IMR-90 (cell line): ENCODE data around the gene KCNJ10. TPM values are rescaled to one million over a fixed set of nuclear protein-coding genes. Genes with fewer than 3 reads are reported as not detected.

ENCODE experiments used
- ATAC-seq: fragments of 200-7000 bp; cut with Tn5 transposase; 2 replicates; pipeline ENCODE4 v1.9.1; 2020; ENCODE audit warnings: low read depth, mild to moderate bottlenecking, moderate library complexity
- BruUV-seq: library from RNA; stranded (reverse); fragments of 400-500 nt; replicated peaks from 2 replicates; lab custom pipeline; 2021; lab: Mats Ljungman, UMichigan
- CTCF ChIA-PET: fragments of 300-600 bp; formaldehyde crosslinking; extraction: SDS; loops from one replicate; lab custom pipeline; 2021; ENCODE audit warnings: antibody characterized with exemption; lab: Yijun Ruan, JAX
- POLR2A ChIA-PET: fragments of 300-600 bp; sonication (Branson Sonifier 250); formaldehyde crosslinking; loops from one replicate; lab custom pipeline; 2022; ENCODE audit warnings: antibody characterized with exemption; ENCODE audit not compliant: unreplicated experiment; lab: Charles Lee
- DNase-seq: peaks from one replicate; pipeline ENCODE4 v3.0.0; 2013
- H2AFZ ChIP-seq: replicated peaks from 2 replicates; pipeline ENCODE3; 2013; ENCODE audit warnings: low read length, mild to moderate bottlenecking; ENCODE audit not compliant: poor library complexity
- H2AK5ac ChIP-seq: 2 replicates; pipeline ENCODE4 v1.6.1; 2013; ENCODE audit warnings: low read depth, low read length, inconsistent platforms
- H2AK9ac ChIP-seq: replicated peaks from 2 replicates; pipeline ENCODE3; 2013; ENCODE audit warnings: mild to moderate bottlenecking, low read depth, low read length, moderate library complexity; ENCODE audit not compliant: poor library complexity
- H2BK120ac ChIP-seq: 2 replicates; pipeline ENCODE4 v1.6.1; 2013; ENCODE audit warnings: low read depth, low read length, inconsistent platforms
- H2BK15ac ChIP-seq: 3 replicates; pipeline ENCODE4 v1.6.1; 2013; ENCODE audit warnings: low read depth, low read length, inconsistent platforms
- H2BK20ac ChIP-seq: 2 replicates; pipeline ENCODE4 v1.6.1; 2013; ENCODE audit warnings: low read depth, mild to moderate bottlenecking, inconsistent platforms, low read length, moderate library complexity
- H2BK5ac ChIP-seq: 2 replicates; pipeline ENCODE4 v1.6.1; 2013; ENCODE audit warnings: mild to moderate bottlenecking, low read depth, low read length, inconsistent platforms; ENCODE audit not compliant: poor library complexity, severe bottlenecking
- H3K14ac ChIP-seq: replicated peaks from 2 replicates; pipeline ENCODE4 v1.6.1; 2013; ENCODE audit warnings: low read depth, low read length, inconsistent platforms
- H3K18ac ChIP-seq: 2 replicates; pipeline ENCODE4 v1.6.1; 2013; ENCODE audit warnings: low read depth, low read length, control low read depth
- H3K23ac ChIP-seq: 2 replicates; pipeline ENCODE4 v1.6.1; 2013; ENCODE audit warnings: low read depth, low read length, inconsistent platforms
- H3K27ac ChIP-seq: 2 replicates; pipeline ENCODE4 v1.5.1; 2013; ENCODE audit warnings: mild to moderate bottlenecking, control low read depth, low read length; ENCODE audit not compliant: insufficient read depth
- H3K27me3 ChIP-seq: 2 replicates; pipeline ENCODE4 v1.6.1; 2013; ENCODE audit warnings: low read length; ENCODE audit not compliant: control insufficient read depth, insufficient read depth
- H3K36me3 ChIP-seq: 2 replicates; pipeline ENCODE4 v1.6.1; 2013; ENCODE audit warnings: low read length, mixed read lengths; ENCODE audit not compliant: control insufficient read depth, insufficient read depth
- H3K4ac ChIP-seq: 2 replicates; pipeline ENCODE4 v1.6.1; 2013; ENCODE audit warnings: low read depth, low read length, inconsistent platforms
- H3K4me1 ChIP-seq: 2 replicates; pipeline ENCODE4 v1.6.1; 2013; ENCODE audit warnings: low read length, mixed read lengths; ENCODE audit not compliant: control insufficient read depth, insufficient read depth
- H3K4me2 ChIP-seq: 2 replicates; pipeline ENCODE4 v1.6.1; 2013; ENCODE audit warnings: low read depth, mild to moderate bottlenecking, control low read depth, low read length, moderate library complexity
- H3K4me3 ChIP-seq: 2 replicates; pipeline ENCODE4 v1.5.1; 2013; ENCODE audit warnings: low read depth, mild to moderate bottlenecking, control low read depth, low read length, moderate library complexity; ENCODE audit not compliant: insufficient read depth
- H3K56ac ChIP-seq: 2 replicates; pipeline ENCODE4 v1.6.1; 2013; ENCODE audit warnings: low read length, inconsistent platforms; ENCODE audit not compliant: insufficient read depth; ENCODE audit errors: extremely low read depth
- H3K79me1 ChIP-seq, 2 experiments: 2 replicates each; pipeline ENCODE4 v1.6.1; 2013; ENCODE audit warnings: low read length in 2 of 2, inconsistent platforms in 1 of 2, low read depth in 1 of 2
- H3K9ac ChIP-seq: 2 replicates; pipeline ENCODE4 v1.6.1; 2013; ENCODE audit warnings: low read depth, low read length, control low read depth
- H3K9me1 ChIP-seq: 2 replicates; pipeline ENCODE4 v1.6.1; 2013; ENCODE audit warnings: low read length, inconsistent platforms; ENCODE audit not compliant: insufficient read depth
- H3K9me3 ChIP-seq: 2 replicates; pipeline ENCODE4 v1.6.1; 2013; ENCODE audit warnings: low read length; ENCODE audit not compliant: control insufficient read depth, insufficient read depth
- H4K20me1 ChIP-seq: 2 replicates; pipeline ENCODE4 v1.6.1; 2013; ENCODE audit warnings: low read length, inconsistent platforms; ENCODE audit not compliant: insufficient read depth
- H4K5ac ChIP-seq: 2 replicates; pipeline ENCODE4 v1.6.1; 2013; ENCODE audit warnings: mild to moderate bottlenecking, low read depth, low read length, control low read depth
- H4K8ac ChIP-seq, 2 experiments: 2 replicates each; pipeline ENCODE4 v1.6.1; 2013; ENCODE audit warnings: low read depth in 2 of 2, low read length in 2 of 2, control low read depth in 1 of 2, inconsistent platforms in 1 of 2
- H4K91ac ChIP-seq: 2 replicates; pipeline ENCODE4 v1.6.1; 2013; ENCODE audit warnings: low read depth, low read length, inconsistent platforms; ENCODE audit not compliant: insufficient read depth
- BHLHE40 ChIP-seq: fragments of 150-350 bp; IDR thresholded peaks from 2 replicates; pipeline ENCODE4 v1.6.1; 2016; ENCODE audit warnings: mild to moderate bottlenecking, low read depth, low read length
- CEBPB ChIP-seq: IDR thresholded peaks from 2 replicates; pipeline ENCODE4 v1.6.1; 2012; ENCODE audit warnings: low read depth, low read length, improper control_type of control experiment
- CHD1 ChIP-seq: IDR thresholded peaks from 2 replicates; pipeline ENCODE4 v1.6.1; 2012; ENCODE audit warnings: low read depth, low read length, improper control_type of control experiment
- ELK1 ChIP-seq: fragments of 150-350 bp; IDR thresholded peaks from 2 replicates; pipeline ENCODE4 v1.6.1; 2016; ENCODE audit warnings: low read depth, mild to moderate bottlenecking, low read length, moderate library complexity, borderline replicate concordance
- FOS ChIP-seq: fragments of 150-350 bp; IDR thresholded peaks from 2 replicates; pipeline ENCODE4 v1.6.1; 2016; ENCODE audit warnings: low read depth, low read length
- MXI1 ChIP-seq: IDR thresholded peaks from 2 replicates; pipeline ENCODE4 v1.6.1; 2012; ENCODE audit warnings: low read depth, mild to moderate bottlenecking, low read length, moderate library complexity, borderline replicate concordance
- NFE2L2 ChIP-seq: fragments of 150-350 bp; IDR thresholded peaks from 2 replicates; pipeline ENCODE4 v1.6.1; 2016; ENCODE audit warnings: low read depth, mild to moderate bottlenecking, low read length
- POLR2A ChIP-seq: IDR thresholded peaks from 2 replicates; pipeline ENCODE4 v1.6.1; 2012; ENCODE audit warnings: mild to moderate bottlenecking, low read depth, low read length
- RAD21 ChIP-seq: IDR thresholded peaks from 2 replicates; pipeline ENCODE4 v1.6.1; 2012; ENCODE audit warnings: low read length, improper control_type of control experiment
- USF2 ChIP-seq: fragments of 150-350 bp; IDR thresholded peaks from 2 replicates; pipeline ENCODE4 v1.6.1; 2017; ENCODE audit warnings: mild to moderate bottlenecking, antibody characterized with exemption, low read length, low read depth
- WGBS, 2 experiments: methylation state at CpG; one replicate each; pipeline versions ENCODE4 v1.1.5 to v1.1.7; 2013; ENCODE audit warnings: missing lambda C conversion rate in 2 of 2; ENCODE audit not compliant: insufficient read length in 1 of 2; ENCODE audit errors: extremely low coverage in 2 of 2; 5-methylcytosine and 5-hydroxymethylcytosine counted together
- dilution Hi-C: fragments of 300-500 bp; cut with HindIII; formaldehyde crosslinking; loops from one replicate; pipeline ENCODE4 v1.14.3; 2018; ENCODE audit warnings: low sequenced_read_pairs; ENCODE audit not compliant: unreplicated experiment
- in situ Hi-C: fragments of 300-500 bp; cut with MboI; formaldehyde crosslinking; loops from 3 replicates; pipeline ENCODE4 v1.14.3; 2019; ENCODE audit warnings: low sequenced_read_pairs, inconsistent platforms, mixed read lengths
- intact Hi-C: fragments of 100-400 bp; cut with micrococcal nuclease; formaldehyde crosslinking; loops from 2 replicates; pipeline ENCODE4 v1.10.0; 2022
- polyA plus RNA-seq, 3 experiments: library from polyadenylated mRNA; depleted of rRNA; stranded (reverse); fragments of >200 nt; gene quantifications; 2 replicates each; pipeline ENCODE4 v1.2.3, GENCODE V29; 2012; ENCODE audit warnings: low replicate concordance in 1 of 3
- total RNA-seq: library from RNA; depleted of rRNA; stranded (reverse); fragments of >200 nt; gene quantifications from 2 replicates; pipeline ENCODE4 v1.2.3, GENCODE V29; 2012

KCNJ10 gene
- total and polyA plus RNA-seq, 2 of the 4 experiments (the other 2 are of a cell fraction), result not detected

GRCh38 chr1:160103658-160104408 is 33.9 kb upstream of the KCNJ10 start:
- intact Hi-C loops, result no loop called here
- CTCF ChIA-PET, result interaction anchor here (0.6 to 2.4 kb wide), 5 partner anchors 20 to 270 kb away, joined by 3 to 6 read pairs (median 4); no protein-coding TSS in a partner anchor
- POLR2A ChIA-PET, result no interaction called here

More at GRCh38 chr1:160103658-160104408, 33.9 kb upstream of the KCNJ10 start:
- H3K4me1 ChIP-seq, result peaks cover 13% of the 10 kb centered on the region
- H3K56ac ChIP-seq, result no peak overlapping the region
- no peak overlapping the region for H3K4ac ChIP-seq
- dilution Hi-C loops (loop anchor here (10.0 kb wide), 1 partner anchor 111 kb away; no protein-coding TSS in a partner anchor), in situ Hi-C loops (no loop called here)
- H3K9ac ChIP-seq, result no peak overlapping the region
- no peaks in the 10 kb centered on the region for H4K20me1 ChIP-seq
- no peak overlapping the region for H3K18ac ChIP-seq
- no peak overlapping the region for H3K14ac ChIP-seq
- no peak overlapping the region for H4K91ac ChIP-seq
- WGBS, 2 experiments, result no CpG with 5 or more reads among the region's 6 CpGs
- no peaks in the 10 kb centered on the region for H3K9me3 ChIP-seq
- H3K4me2 ChIP-seq, result no peak overlapping the region
- TF ChIP-seq ELK1, result no peak
- no peak for TF ChIP-seq RAD21
- TF ChIP-seq BHLHE40, result no peak
- no peak for TF ChIP-seq USF2
- no peak for TF ChIP-seq FOS
- no peak for TF ChIP-seq NFE2L2
- TF ChIP-seq MXI1, result no peak
- no peak for TF ChIP-seq CHD1
- TF ChIP-seq CEBPB, result no peak
- TF ChIP-seq POLR2A, result no peak
- no TSS peak for BruUV-seq
- H3K27me3 ChIP-seq, result peaks cover 17% of the 10 kb centered on the region
- H3K27ac ChIP-seq, result no peak overlapping the region
- no peak for DNase-seq
- no peaks in the 10 kb centered on the region for H3K79me1 ChIP-seq
- no peak overlapping the region for H2BK120ac ChIP-seq
- no peaks in the 10 kb centered on the region for H3K36me3 ChIP-seq
- no peaks in the 10 kb centered on the region for H3K9me1 ChIP-seq
- H2BK15ac ChIP-seq, result no peak overlapping the region
- H2BK20ac ChIP-seq, result no peak overlapping the region
- no peak overlapping the region for H4K8ac ChIP-seq
- no peak overlapping the region for H3K4me3 ChIP-seq
- no peak for ATAC-seq
- no peak overlapping the region; the same call in 1 of the 2 replicates for H3K23ac ChIP-seq
- H2AK5ac ChIP-seq, result no peak overlapping the region
- no peak overlapping the region for H2BK5ac ChIP-seq
- H2AK9ac ChIP-seq, result no peak overlapping the region
- H4K5ac ChIP-seq, result no peak overlapping the region; the same call in 1 of the 2 replicates
- H2AFZ ChIP-seq, result no peak overlapping the region
